ENCODE results near the gene RPH3AL.
"Not testable (repeated sequence)": the region's sequence is repeated elsewhere in the genome, so short reads cannot be mapped to it uniquely, and the experiment has no call there.

Gene RPH3AL

GRCh38 chr17:234994-235830 is 117.4 kb downstream of the RPH3AL start:
- H3K14ac ChIP-seq (ENCODE audit: low read length); H2BK120ac ChIP-seq (ENCODE audit: low read depth, low read length); H3K27ac ChIP-seq (replicated peaks; ENCODE audit: low read length); H3K27me3 ChIP-seq (ENCODE audit: control insufficient read depth in 3 of 3, insufficient read depth in 3 of 3, low read depth in 1 of 3, low read length in 3 of 3); H3K4me3 ChIP-seq (ENCODE audit: low read length in 2 of 2); H2AFZ ChIP-seq (ENCODE audit: low read length); H4K91ac ChIP-seq (ENCODE audit: low read depth, low read length, poor library complexity); H2BK15ac ChIP-seq (ENCODE audit: low read length); H3K23ac ChIP-seq (ENCODE audit: low read depth, low read length, poor library complexity); H2BK5ac ChIP-seq (ENCODE audit: low read length); H3K4ac ChIP-seq (ENCODE audit: low read length); H3K4me2 ChIP-seq (ENCODE audit: insufficient read depth, low read length, poor library complexity, severe bottlenecking); DNase-seq (ENCODE audit: low spot score); H2AK5ac ChIP-seq (ENCODE audit: low read depth, low read length); H3K79me1 ChIP-seq (ENCODE audit: low read depth, low read length); H4K8ac ChIP-seq (ENCODE audit: low read depth, low read length); H3K9ac ChIP-seq (ENCODE audit: low read depth, low read length, poor library complexity); H3K36me3 ChIP-seq (replicated peaks in 1 of 2; ENCODE audit: control insufficient read depth in 2 of 2, insufficient read depth in 2 of 2, low read length in 2 of 2); H3K9me3 ChIP-seq (replicated peaks in 1 of 2; ENCODE audit: control insufficient read depth in 2 of 2, insufficient read depth in 1 of 2, low read depth in 1 of 2, low read length in 2 of 2); H2BK12ac ChIP-seq (ENCODE audit: low read length); H3K18ac ChIP-seq (ENCODE audit: low read length): not testable (repeated sequence)
- peaks cover 8 to 12% of the 10 kb centered on the region in 2 donors for H3K4me1 ChIP-seq (ENCODE audit: control insufficient read depth in 2 of 2, insufficient read depth in 1 of 2, low read depth in 1 of 2, low read length in 2 of 2)
- no CpG with 5 or more reads among the region's 48 CpGs for WGBS, 2 donors (ENCODE audit: extremely low coverage in 2 of 2, insufficient read length in 2 of 2, insufficient replicate concordance in 1 of 2)

DNA sequence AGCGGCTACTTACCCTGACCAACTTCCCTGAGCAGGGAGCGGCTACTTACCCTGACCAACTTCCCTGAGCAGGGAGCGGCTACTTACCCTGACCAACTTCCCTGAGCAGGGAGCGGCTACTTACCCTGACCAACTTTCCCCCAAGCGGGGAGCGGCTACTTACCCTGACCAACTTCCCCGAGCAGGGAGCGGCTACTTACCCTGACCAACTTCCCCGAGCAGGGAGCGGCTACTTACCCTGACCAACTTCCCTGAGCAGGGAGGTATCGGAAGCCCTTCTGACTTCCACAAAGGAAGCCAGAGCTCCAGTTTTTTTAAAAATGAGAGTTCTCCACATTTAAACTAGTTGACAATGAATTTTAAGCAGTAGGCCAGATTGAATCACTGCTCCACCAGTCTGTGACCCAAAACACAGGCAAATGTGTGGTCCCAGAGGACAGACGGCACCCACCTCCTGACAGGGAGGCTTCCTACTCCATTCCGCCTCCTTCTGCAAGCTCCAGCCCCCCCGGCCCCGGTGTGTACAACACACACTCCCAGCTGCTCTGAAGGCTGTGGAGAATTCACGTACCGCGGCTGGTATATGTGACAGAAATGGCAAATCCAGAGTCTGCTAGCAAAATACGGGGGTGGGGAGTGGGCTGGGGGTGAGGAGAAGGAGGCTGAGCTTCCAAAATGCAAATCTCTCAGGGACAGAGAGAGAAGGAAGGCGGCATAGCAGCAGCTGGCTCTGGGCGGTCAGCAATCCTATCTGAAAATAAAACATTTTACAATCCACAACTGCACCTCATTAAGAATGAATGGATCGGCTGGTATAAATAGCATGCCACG is 118.2 kb downstream of the RPH3AL start:
- H3K23ac ChIP-seq (ENCODE audit: low read depth, low read length, poor library complexity); H3K27ac ChIP-seq (replicated peaks; ENCODE audit: low read length); H4K91ac ChIP-seq (ENCODE audit: low read depth, low read length, poor library complexity); H2BK120ac ChIP-seq (ENCODE audit: low read depth, low read length); H3K36me3 ChIP-seq (replicated peaks in 1 of 2; ENCODE audit: control insufficient read depth in 2 of 2, insufficient read depth in 2 of 2, low read length in 2 of 2); H3K9ac ChIP-seq (ENCODE audit: low read depth, low read length, poor library complexity); DNase-seq (ENCODE audit: low spot score); H3K79me1 ChIP-seq (ENCODE audit: low read depth, low read length); H3K4me3 ChIP-seq (ENCODE audit: low read length in 2 of 2); H2AK5ac ChIP-seq (ENCODE audit: low read depth, low read length); H3K14ac ChIP-seq (ENCODE audit: low read length); H2BK15ac ChIP-seq (ENCODE audit: low read length); H3K9me3 ChIP-seq (replicated peaks in 1 of 2; ENCODE audit: control insufficient read depth in 2 of 2, insufficient read depth in 1 of 2, low read depth in 1 of 2, low read length in 2 of 2); H4K8ac ChIP-seq (ENCODE audit: low read depth, low read length); H2BK12ac ChIP-seq (ENCODE audit: low read length); H3K4me2 ChIP-seq (ENCODE audit: insufficient read depth, low read length, poor library complexity, severe bottlenecking); H2BK5ac ChIP-seq (ENCODE audit: low read length); H3K4ac ChIP-seq (ENCODE audit: low read length); H3K27me3 ChIP-seq (ENCODE audit: control insufficient read depth in 3 of 3, insufficient read depth in 3 of 3, low read depth in 1 of 3, low read length in 3 of 3): not testable (repeated sequence)
- H2AFZ ChIP-seq (ENCODE audit: low read length) = peak overlapping the region; percentile 69
- WGBS, 2 donors (ENCODE audit: extremely low coverage in 2 of 2, insufficient read length in 2 of 2, insufficient replicate concordance in 1 of 2) = no CpG with 5 or more reads among the region's 23 CpGs
- peak overlapping the region; percentile 6 for H3K18ac ChIP-seq (ENCODE audit: low read length)
- peaks cover 8 to 12% of the 10 kb centered on the region in 2 donors for H3K4me1 ChIP-seq (ENCODE audit: control insufficient read depth in 2 of 2, insufficient read depth in 1 of 2, low read depth in 1 of 2, low read length in 2 of 2)

DNA sequence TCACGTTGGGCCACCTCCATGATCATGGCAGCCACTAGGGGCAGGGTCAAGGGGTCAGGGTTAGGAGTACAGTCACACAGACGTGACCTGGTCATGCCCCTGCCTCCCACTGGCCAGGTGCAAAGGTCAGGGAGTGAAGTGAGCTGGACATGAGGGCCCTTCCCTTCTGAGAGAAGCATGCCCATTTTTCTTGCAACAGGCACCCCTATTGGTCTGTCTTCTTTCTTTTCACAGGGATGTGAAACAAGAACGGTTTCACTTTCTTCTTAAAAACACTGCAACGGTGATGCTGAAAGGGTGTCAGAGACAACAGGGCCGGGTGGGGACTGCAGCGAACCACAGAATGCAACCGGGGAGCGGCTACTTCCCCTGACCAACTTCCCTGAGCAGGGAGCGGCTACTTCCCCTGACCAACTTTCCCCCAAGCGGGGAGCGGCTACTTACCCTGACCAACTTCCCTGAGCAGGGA is 119.1 kb downstream of the RPH3AL start:
- Histone ChIP-seq H3K79me1 (ENCODE audit: low read depth, low read length) (no peaks in the 10 kb centered on the region), H3K4me1 (ENCODE audit: control insufficient read depth in 2 of 2, insufficient read depth in 1 of 2, low read depth in 1 of 2, low read length in 2 of 2) (peaks cover 8 to 12% of the 10 kb centered on the region in 2 donors), H3K4ac (ENCODE audit: low read length) (no peak overlapping the region), H2BK120ac (ENCODE audit: low read depth, low read length) (no peak overlapping the region), H2BK12ac (ENCODE audit: low read length) (no peak overlapping the region), H3K27me3 (ENCODE audit: control insufficient read depth in 3 of 3, insufficient read depth in 3 of 3, low read depth in 1 of 3, low read length in 3 of 3) (peaks cover 0 to 4% (median 0%) of the 10 kb centered on the region in 3 experiments), H2AFZ (ENCODE audit: low read length) (no peak overlapping the region), H4K91ac (ENCODE audit: low read depth, low read length, poor library complexity) (no peak overlapping the region), H2AK5ac (ENCODE audit: low read depth, low read length) (no peak overlapping the region), H3K27ac (replicated peaks; ENCODE audit: low read length) (no peak overlapping the region), H3K14ac (ENCODE audit: low read length) (no peak overlapping the region), H3K23ac (ENCODE audit: low read depth, low read length, poor library complexity) (no peak overlapping the region), H2BK5ac (ENCODE audit: low read length) (no peak overlapping the region), H3K18ac (ENCODE audit: low read length) (no peak overlapping the region), H3K9me3 (replicated peaks in 1 of 2; ENCODE audit: control insufficient read depth in 2 of 2, insufficient read depth in 1 of 2, low read depth in 1 of 2, low read length in 2 of 2) (no peaks in the 10 kb centered on the region), H3K4me2 (ENCODE audit: insufficient read depth, low read length, poor library complexity, severe bottlenecking) (no peak overlapping the region), H3K9ac (ENCODE audit: low read depth, low read length, poor library complexity) (no peak overlapping the region), H2BK15ac (ENCODE audit: low read length) (no peak overlapping the region), H3K4me3 (ENCODE audit: low read length in 2 of 2) (no peak overlapping the region), H4K8ac (ENCODE audit: low read depth, low read length) (no peak overlapping the region), H3K36me3 (replicated peaks in 1 of 2; ENCODE audit: control insufficient read depth in 2 of 2, insufficient read depth in 2 of 2, low read length in 2 of 2) (no peaks in the 10 kb centered on the region)
- no CpG with 5 or more reads among the region's 11 CpGs for WGBS, 2 donors (ENCODE audit: extremely low coverage in 2 of 2, insufficient read length in 2 of 2, insufficient replicate concordance in 1 of 2)
- DNase-seq (ENCODE audit: low spot score) = no peak
